NCI-H1694 (cell line): ENCODE data around the gene ZNF470.

ENCODE experiments used
- DNase-seq: peaks from one replicate; lab custom pipeline; 2025; lab: John Stamatoyannopoulos, UW

ZNF470 gene

DNA sequence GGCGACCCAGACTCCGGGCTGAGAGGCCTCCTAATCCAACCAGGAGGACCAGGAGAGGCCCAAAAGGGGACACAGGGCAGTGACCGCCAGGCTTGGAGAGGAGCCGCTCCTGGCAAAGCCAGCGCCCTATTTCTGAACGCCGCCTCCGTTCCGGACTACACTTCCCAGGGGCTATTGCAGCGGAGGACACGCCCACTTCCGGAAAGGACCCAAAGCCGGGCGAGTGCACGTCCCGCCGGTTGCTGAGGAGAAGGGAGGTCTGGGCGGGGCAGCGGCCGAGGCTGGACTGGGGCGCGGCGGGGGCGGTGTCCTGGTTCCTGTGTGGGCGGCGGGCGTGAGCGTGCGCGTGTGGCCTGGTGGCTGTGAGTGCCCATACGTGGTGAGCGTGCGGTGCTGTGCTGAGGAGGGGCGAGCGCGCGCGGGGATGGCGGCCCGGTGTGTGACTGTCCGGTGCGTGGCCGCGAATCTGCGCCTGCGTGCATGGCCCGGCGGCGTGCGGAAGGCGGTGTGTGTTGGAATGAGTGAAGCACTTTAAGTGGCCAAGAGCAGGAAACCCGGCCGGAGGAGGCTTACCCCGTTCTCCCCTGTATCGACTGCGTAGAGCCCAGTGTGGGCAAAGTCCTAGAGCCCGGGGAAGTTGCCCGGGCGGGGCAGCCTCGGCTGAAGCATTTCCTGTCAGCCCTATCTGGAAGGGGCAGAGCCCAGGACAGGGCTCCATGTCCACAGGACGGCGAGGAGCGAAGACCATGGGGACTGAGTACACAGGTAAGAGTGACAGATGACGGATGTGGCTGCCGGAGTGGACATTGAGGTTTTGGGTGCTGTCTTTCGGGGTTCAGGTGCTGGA is at the start of gene ZNF470:
Gene ZNF470, plus strand, starts transcription at position 195 of the 847 bp plus-strand sequence. CDS start 2,844 bp downstream, outside the sequence.
- DNase-seq, result peak; percentile 72

DNA sequence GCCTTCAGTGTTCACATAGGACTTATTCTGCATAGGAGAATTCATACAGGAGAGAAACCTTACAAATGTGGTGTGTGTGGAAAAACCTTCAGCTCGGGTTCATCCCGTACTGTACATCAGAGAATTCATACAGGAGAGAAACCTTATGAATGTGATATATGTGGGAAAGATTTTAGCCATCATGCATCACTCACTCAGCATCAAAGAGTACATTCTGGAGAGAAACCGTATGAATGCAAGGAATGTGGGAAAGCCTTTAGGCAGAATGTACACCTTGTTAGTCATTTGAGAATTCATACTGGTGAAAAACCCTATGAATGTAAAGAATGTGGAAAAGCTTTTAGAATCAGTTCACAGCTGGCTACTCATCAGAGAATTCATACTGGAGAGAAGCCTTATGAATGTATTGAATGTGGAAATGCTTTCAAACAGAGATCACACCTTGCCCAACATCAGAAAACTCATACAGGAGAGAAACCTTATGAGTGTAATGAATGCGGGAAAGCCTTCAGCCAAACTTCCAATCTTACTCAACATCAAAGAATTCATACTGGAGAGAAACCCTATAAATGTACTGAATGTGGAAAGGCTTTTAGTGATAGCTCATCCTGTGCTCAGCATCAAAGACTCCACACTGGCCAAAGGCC is 41.9 kb upstream of the ZNF470 start:
- no peak for DNase-seq

GRCh38 chr19:56537442-56537841 is 29.8 kb upstream of the ZNF470 start:
- DNase-seq, result no peak

DNA sequence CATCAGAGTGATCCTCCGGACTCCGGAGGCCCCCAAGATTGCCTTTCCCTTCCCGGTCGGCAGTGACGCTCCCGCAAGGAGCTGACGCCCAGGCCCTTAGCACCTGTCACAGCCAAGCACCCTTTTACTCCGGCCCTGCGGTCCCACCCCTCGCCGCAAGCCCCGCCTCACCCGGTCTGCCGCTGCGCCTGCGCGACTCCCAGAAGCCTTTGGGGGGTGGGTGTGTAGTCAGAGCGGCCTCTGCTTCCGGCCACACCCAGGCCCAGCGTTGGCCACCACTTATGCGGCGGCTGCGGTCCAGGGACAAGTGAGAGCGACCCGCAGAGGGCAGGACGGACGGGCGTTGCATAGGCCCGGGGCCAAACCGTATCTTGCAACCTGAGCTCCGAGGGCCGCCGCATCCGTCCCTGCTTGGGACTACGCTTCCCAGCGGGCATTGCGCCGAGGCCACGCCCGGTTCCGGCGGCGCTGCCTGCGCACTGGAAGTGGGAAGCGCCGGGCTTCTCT is 29.0 kb upstream of the ZNF470 start:
- peak; percentile 73 for DNase-seq

DNA sequence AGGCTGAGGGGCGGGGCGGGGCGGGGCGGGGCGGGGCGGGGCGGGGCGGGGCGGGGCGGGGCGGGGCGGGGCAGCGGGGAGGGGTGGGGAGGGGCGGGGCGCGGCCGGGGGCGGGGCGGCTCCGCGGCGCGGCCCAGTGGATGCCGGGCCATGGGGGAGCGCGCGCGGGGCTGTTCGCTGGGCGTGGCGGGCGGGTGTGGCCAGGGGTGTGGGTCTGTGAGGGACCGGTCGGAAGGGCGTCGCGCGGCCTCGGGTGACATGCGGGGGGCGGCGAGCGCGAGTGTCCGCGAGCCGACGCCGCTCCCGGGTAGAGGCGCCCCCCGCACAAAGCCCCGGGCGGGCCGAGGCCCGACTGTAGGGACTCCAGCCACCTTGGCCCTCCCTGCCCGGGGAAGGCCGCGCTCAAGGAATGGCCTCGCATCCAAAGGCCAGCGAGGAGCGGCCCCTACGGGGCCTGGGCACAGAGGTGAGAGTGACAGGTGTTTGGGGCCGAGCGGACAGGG is 28.5 kb upstream of the ZNF470 start, which contains the start of gene ZFP28:
Gene ZFP28, plus strand, starts transcription at position 188 of the 503 bp plus-strand sequence. Its CDS starts 71 bp downstream, at position 259.
- peak; percentile 39 for DNase-seq

- no peak for DNase-seq
These were observed 23.5 kb upstream of the ZNF470 start for GRCh38 chr19:56543776-56544175.

DNA sequence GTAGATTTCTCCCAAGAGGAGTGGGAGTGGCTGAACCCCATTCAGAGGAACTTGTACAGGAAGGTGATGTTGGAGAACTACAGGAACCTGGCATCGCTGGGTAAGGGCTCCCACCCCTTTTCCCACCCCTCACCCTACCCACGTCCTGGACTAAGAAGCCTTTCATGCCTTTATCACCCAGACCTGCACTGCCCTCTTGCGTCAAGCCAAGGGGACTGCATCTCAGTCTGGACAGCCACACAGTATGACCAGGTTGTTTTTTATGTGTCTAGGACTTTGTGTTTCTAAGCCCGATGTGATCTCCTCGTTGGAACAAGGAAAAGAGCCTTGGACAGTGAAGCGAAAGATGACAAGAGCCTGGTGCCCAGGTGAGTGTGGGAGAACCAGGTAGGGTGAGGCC is 19.7 kb upstream of the ZNF470 start:
- DNase-seq, result no peak

DNA sequence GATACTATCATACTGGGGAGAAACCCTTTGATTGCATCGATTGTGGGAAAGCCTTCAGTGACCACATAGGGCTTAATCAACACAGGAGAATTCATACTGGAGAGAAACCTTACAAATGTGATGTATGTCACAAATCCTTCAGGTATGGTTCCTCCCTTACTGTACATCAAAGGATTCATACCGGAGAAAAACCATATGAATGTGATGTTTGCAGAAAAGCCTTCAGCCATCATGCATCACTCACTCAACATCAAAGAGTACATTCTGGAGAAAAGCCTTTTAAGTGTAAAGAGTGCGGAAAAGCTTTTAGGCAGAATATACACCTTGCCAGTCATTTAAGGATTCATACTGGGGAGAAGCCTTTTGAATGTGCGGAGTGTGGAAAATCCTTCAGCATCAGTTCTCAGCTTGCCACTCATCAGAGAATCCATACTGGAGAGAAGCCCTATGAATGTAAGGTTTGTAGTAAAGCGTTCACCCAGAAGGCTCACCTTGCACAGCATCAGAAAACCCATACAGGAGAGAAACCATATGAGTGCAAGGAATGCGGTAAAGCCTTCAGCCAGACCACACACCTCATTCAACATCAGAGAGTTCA is 12.9 kb upstream of the ZNF470 start:
- no peak for DNase-seq

DNA sequence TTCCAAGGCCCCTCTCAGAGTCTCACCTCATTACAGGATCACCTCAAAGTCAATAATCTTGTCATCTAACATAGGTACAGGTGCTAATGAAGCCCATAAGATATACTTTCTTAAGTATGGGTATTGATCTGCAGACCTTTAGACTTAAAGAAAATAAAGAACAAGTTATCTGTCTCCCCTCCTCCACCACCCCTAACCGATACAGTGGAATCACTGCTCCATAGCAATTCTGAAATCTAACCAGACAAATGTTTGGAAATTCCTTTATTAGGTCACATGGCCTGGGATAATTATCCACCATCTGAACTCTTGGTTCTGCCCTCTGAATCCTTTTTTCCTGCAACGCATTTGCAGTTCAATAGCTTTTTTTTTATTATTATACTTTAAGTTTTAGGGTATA is 4.5 kb upstream of the ZNF470 start:
- DNase-seq, result no peak

- peak; percentile 26 for DNase-seq
These were observed 379 bp upstream of the ZNF470 start for GRCh38 chr19:56566904-56567273.

DNA sequence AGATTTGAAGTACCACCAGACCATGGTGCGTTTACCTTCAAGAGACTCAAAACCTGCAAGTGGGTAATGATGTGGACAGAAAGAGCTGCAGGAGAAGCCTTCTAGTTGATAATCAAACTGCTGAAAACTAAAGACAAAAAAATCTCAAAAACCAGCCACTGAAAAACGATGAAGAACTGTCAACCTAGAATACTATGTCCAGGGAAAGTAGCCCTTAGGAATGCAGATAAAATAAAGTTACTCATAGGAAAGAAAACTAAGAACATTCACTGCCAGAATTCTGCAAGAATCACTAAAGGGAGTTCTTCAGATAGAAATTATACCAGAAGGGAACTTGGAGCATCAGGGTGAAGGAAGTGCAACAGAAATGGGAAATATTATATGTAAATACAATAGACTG is 5.3 kb downstream of the ZNF470 start:
- no peak for DNase-seq

DNA sequence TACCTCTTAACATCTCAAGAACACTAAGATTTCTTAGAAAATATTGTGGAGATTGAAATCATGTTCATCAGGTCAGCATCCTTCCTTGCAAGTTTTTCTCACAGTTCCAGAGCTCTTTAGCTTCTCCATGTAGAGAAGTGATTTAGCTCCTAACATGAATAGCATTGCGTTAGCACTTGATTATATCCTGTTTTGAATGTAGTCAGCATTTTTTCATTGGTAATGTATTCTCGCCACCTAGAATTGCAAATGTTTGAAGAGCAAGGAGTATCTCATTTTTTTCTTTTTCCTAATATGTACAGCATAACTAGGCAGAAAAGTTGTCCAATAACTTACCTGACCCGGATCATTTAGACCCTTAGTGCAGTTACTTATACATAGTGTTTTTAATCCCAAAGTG is 6.6 kb downstream of the ZNF470 start:
- DNase-seq, result no peak

DNA sequence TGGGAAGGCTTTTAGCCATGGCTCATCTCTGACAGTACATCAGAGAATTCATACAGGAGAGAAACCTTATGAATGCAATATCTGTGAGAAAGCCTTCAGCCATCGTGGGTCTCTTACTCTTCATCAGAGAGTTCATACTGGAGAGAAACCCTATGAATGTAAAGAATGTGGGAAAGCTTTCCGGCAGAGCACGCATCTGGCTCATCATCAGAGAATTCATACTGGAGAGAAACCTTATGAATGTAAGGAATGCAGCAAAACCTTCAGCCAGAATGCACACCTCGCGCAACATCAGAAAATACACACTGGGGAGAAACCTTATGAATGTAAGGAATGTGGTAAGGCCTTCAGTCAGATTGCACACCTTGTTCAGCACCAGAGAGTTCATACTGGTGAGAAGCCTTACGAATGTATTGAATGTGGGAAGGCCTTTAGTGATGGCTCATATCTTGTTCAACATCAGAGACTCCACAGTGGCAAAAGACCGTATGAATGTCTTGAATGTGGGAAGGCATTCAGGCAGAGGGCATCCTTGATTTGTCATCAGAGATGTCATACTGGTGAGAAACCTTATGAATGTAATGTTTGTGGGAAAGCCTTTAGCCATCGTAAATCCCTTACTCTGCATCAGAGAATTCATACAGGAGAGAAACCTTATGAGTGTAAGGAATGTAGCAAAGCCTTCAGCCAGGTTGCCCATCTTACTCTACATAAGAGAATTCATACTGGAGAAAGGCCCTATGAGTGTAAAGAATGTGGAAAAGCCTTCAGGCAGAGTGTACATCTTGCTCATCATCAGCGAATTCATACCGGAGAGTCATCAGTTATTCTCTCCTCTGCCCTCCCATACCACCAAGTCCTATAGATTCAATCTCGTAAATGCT is 10.7 kb downstream of the ZNF470 start:
- DNase-seq, result no peak

- no peak for DNase-seq
These were observed 27.1 kb downstream of the ZNF470 start for GRCh38 chr19:56594446-56594782.

- peak; percentile 76 for DNase-seq
These were observed 27.7 kb downstream of the ZNF470 start, which contains the start of gene ZNF71 for GRCh38 chr19:56594783-56595547. Gene ZNF71 (plus strand): TSS chr19:56595302. CDS start chr19:56601559, 6,257 bp downstream.

- no peak for DNase-seq
These were observed 28.3 kb downstream of the ZNF470 start for GRCh38 chr19:56595548-56595899.

GRCh38 chr19:56596676-56597075 is 29.4 kb downstream of the ZNF470 start:
- DNase-seq, result no peak

DNA sequence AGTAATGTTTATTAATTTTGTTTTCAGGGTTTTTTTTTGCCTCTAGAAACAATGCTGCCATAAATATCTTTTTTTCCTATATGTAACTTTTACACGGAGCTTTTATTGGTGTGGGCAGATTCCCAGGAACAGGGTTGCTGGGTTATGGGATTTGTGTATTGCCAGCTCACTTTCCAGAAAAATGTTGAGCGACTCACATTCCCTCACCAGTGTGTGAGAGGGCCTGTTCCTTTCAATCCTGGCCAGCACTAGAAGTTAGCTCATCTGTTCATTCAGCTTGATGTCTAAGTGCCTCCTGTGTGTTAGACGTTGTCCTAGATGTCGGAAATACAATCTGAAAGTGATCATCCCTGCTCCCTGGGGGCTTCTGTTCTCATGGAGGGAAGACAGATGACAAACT is 30.4 kb downstream of the ZNF470 start:
- DNase-seq, result no peak

DNA sequence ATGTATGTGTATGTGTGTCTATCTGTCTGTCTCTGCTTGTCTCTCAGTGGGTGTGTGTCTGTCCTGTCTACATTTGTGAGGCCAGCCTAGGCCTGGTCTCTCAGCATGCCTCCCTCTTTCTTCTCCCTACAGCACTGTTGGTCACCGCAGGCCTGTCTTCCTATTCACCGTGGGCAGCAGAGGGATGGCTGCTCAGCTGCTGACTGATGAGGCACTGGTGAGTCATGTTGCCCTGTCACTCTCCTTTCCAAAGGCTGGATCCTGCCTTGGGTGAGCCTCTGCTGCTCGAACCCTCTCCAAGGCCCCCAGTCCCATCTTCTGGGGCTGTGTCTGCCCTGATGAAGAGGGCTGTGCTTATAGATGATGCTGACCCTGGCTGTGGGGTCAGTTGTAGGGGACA is 34.1 kb downstream of the ZNF470 start:
- no peak for DNase-seq

- no peak for DNase-seq
These were observed 36.6 kb downstream of the ZNF470 start for GRCh38 chr19:56603829-56604228.
